Stimulated activated CD8-positive, alpha-beta memory T cell treated with anti-CD3 and anti-CD28 coated beads, Interleukin-12 subunit alpha, Interleukin-12 subunit beta, amount 100 ng/mL, for 24 hours (primary cell): ENCODE results near the gene LCN6.
"Not testable (repeated sequence)": the region's sequence is repeated elsewhere in the genome, so short reads cannot be mapped to it uniquely, and the experiment has no call there.

Source experiments
- DNase-seq: peaks from one replicate; pipeline ENCODE4 v3.0.0-alpha.2; 2020; ENCODE audit errors: extremely low read depth

LCN6 gene

GRCh38 chr9:136710543-136710942 lies 37.8 kb downstream of the LCN6 start:
- no peak for DNase-seq

DNA sequence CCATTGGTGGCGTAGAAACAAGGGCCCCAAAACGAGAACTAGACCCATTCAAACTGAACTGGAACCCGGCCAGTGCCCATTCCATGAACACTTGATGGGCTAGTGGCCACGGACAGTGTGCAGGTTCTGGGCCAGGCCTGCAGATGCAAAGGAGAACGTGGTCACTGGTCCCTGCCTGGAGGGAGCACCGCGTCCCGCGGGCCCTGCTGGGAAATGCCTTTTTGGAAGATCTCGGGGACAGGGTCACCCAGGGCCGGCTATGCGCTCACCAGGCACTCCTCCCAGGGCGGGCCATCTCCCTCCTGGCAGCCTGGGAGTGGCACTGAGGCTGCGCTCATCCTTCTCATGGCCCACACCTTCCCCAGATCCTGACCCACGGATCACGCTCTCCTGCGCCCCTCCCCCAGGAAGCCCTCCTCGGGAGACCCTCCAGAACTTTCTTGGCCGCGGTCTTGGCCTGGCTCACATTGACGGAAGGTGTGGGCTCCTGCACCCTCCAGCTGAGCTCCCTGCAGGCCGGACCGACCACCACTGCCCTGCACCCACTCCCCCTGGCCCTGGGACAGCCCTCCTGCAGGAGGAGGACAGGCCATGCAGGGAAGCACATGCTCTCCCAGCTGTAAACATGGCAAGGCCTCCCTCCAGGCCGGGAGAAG lies 38.7 kb downstream of the LCN6 start:
- no peak for DNase-seq

GRCh38 chr9:136707849-136708517 lies 40.3 kb downstream of the LCN6 start:
- no peak for DNase-seq

DNA sequence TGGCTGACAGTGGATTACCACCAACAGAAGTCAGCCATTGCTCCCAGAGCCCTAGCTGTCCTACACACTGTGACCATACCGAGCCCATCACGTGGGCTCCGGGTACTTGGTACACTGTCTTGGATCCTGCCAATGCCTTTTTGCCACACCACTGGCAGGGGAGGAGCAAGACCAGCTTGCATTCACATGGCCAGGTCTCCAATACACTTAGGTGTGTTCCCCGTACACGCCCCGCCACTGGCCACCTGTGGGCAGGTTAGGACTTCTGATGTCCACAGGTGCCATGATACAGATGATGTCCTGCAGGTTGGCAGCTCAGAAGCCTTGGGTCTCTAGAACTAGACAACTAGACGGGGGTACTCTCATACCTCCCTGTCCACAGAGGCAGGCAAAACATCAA lies 41.3 kb downstream of the LCN6 start:
- DNase-seq: no peak

DNA sequence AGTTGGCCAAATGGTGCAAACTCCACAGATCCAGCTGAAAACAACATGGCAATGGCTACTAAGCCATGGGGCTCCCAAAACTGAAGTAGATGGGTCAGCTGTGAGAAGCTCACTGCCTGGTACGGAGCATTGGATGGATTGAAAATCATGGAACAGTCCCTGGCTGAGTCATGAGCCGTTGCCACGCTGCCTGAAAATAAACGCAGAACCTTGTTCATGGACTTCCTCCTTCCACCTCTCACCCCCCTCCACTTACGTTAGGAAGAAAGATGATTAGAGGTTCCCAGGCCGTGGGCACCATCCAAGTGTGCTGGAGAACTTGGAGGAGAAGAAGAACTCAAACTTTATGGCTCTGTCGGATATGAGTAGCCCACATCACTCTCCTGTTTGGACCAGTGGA lies 42.8 kb downstream of the LCN6 start:
- DNase-seq: no peak

DNA sequence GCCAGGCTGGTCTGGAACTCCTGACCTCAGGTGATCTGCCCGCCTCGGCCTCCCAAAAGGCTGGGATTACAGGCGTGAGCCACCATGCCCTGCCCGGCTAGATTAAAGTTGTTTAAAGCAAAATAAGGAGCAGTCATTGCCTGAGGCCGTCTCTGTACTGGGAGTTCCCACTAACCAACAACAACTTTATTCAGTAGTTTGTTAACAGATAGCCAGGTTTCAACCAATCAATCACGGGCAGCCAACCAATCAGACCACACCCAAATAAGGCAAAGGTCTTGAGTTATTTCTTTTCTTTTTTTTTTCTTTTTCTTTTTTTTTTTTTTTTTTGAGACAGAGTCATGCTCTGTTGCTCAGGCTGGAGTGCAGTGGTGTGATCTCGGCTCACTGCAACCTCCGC lies 43.6 kb downstream of the LCN6 start:
- DNase-seq: not testable (repeated sequence)

GRCh38 chr9:136703276-136703860 lies 45.0 kb downstream of the LCN6 start:
- no peak for DNase-seq

- DNase-seq: no peak
Measured at GRCh38 chr9:136701668-136702053, 46.7 kb downstream of the LCN6 start.

- DNase-seq: peak; percentile 41
Measured at GRCh38 chr9:136700959-136701667, 47.2 kb downstream of the LCN6 start.

GRCh38 chr9:136700304-136700703 lies 48.0 kb downstream of the LCN6 start:
- DNase-seq: no peak

DNA sequence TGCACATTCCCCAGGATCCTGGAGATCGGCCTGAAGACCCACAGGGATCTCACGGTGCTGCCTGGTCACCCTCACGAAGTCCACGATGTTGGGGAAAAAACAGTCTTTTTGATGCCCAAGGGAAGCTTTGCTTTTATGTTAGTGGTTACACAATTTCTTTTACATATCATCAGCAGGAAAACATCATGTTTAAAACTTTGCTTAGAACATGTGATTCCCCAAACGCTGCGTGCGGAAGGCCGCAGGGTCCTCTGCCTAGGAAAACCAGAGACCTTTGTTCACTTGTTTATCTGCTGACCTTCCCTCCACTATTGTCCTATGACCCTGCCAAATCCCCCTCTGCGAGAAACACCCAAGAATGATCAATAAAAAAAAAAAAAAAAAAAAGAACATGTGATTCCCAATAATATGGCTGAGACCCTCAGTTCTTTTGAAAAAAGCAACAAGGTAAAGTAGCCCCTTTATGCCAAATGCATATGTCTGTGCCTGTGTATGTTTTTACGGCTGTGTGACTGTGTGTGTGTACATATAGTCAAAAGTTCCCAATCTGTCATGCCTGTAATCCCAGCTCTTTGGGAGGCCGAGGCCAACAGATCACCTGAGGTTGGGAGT lies 49.6 kb downstream of the LCN6 start:
- no peak for DNase-seq

- DNase-seq: no peak
Measured at GRCh38 chr9:136697821-136698526, 50.4 kb downstream of the LCN6 start.

DNA sequence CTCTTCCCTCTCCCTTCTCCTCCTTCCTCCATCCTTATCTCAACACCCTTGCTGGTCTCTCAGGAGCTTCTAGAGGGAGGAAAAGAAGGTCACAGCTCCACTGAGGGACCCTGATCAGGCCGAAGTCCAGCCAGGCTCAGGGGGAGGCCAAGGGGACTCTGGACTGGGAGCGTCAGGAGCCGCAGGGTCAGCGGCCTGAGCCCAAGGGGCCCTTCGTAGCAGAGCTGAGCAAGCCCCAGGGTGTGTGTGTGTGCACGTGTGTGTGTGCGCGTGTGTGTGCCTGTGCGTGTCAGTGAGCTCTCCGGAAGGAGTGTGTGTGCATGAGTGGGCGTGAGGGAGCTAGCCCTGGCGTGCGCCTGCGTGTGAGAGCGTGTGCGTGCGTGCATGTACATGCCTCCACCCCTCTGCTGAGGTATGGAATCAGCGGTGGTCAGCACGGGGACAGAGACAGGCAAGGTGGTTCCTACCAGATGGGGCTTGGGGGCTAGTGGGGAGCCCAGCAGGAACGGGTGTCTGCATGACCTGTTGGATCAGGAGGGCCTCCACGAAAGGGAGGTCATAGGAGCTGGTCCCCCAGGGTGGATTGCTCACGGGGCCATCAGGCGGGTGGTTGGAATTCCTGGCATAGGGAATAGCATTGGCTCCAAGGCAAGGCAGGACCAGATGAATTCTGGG lies 51.0 kb downstream of the LCN6 start:
- DNase-seq: no peak

DNA sequence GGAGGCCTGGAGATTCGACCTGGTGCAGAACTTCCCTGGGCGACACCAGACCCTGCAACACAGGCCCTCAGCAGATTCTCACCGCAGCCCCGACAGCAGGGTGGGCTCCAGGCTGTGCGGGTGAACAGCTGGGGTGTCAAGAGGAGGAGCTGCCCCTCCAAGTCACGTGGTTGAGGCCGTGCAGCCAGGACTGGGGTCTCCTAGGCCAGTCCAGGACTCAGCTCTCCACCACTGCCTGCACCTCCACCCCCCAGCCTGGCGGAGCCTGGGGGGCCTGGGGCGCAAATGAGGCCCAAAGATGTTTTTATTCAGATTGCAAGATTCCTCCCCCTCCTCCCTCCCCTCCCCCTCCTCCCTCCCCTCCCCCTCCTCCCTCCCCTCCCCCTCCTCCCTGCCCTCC lies 51.8 kb downstream of the LCN6 start:
- no peak for DNase-seq

- no peak for DNase-seq
Measured at GRCh38 chr9:136695955-136696354, 52.4 kb downstream of the LCN6 start.

- DNase-seq: no peak
Measured at GRCh38 chr9:136695435-136695895, 52.9 kb downstream of the LCN6 start.

- no peak for DNase-seq
Measured at GRCh38 chr9:136694872-136695247, 53.5 kb downstream of the LCN6 start.

- DNase-seq: no peak
Measured at GRCh38 chr9:136694163-136694871, 54.0 kb downstream of the LCN6 start.
